DMS 273 (cell line): Measurements from ENCODE around the gene TMEM238.
"Not testable (repeated sequence)": the region's sequence is repeated elsewhere in the genome, so short reads cannot be mapped to it uniquely, and the experiment has no call there.

ENCODE experiments used
- DNase-seq: peaks from one replicate; lab custom pipeline; 2025; ENCODE audit not compliant: unreplicated experiment; lab: John Stamatoyannopoulos, UW

TMEM238 gene

GRCh38 chr19:55384131-55384919, at the start of gene TMEM238:
Gene TMEM238 (minus strand): TSS chr19:55384292. CDS start chr19:55384259, 33 bp downstream.
- DNase-seq, result peak; percentile 65

- DNase-seq, result no peak
Measured at GRCh38 chr19:55433292-55433691, 49.2 kb upstream of the TMEM238 start.

- no peak for DNase-seq
Measured at GRCh38 chr19:55432241-55432959, 48.3 kb upstream of the TMEM238 start.

GRCh38 chr19:55431183-55431582, 47.1 kb upstream of the TMEM238 start:
- no peak for DNase-seq

- DNase-seq, result no peak
Measured at GRCh38 chr19:55426042-55426441, 42.0 kb upstream of the TMEM238 start.

- no peak for DNase-seq
Measured at GRCh38 chr19:55424518-55424917, 40.4 kb upstream of the TMEM238 start.

- DNase-seq, result peak; percentile 53
Measured at GRCh38 chr19:55423225-55424005, 39.3 kb upstream of the TMEM238 start.

GRCh38 chr19:55421281-55421680, 37.2 kb upstream of the TMEM238 start:
- DNase-seq, result not testable (repeated sequence)

GRCh38 chr19:55419624-55420236, 35.6 kb upstream of the TMEM238 start:
- no peak for DNase-seq

GRCh38 chr19:55419103-55419502, 35.0 kb upstream of the TMEM238 start:
- DNase-seq, result no peak

GRCh38 chr19:55418185-55418584, 34.1 kb upstream of the TMEM238 start:
- peak; percentile 88 for DNase-seq

- no peak for DNase-seq
Measured at GRCh38 chr19:55410168-55410567, 26.1 kb upstream of the TMEM238 start.

GRCh38 chr19:55409179-55409578, 25.1 kb upstream of the TMEM238 start:
- DNase-seq, result not testable (repeated sequence)

GRCh38 chr19:55408533-55408872, 24.4 kb upstream of the TMEM238 start:
- DNase-seq, result no peak

GRCh38 chr19:55407800-55408532, 23.9 kb upstream of the TMEM238 start:
- DNase-seq, result peak; percentile 100

- not testable (repeated sequence) for DNase-seq
Measured at GRCh38 chr19:55407550-55407799, 23.4 kb upstream of the TMEM238 start, which contains the start of gene UBE2S. Gene UBE2S (minus strand): TSS chr19:55407788. CDS start chr19:55407589, 199 bp downstream.

GRCh38 chr19:55406826-55407549, 22.9 kb upstream of the TMEM238 start:
- DNase-seq, result peak; percentile 58

GRCh38 chr19:55406091-55406825, 22.2 kb upstream of the TMEM238 start:
- no peak for DNase-seq

- DNase-seq, result no peak
Measured at GRCh38 chr19:55405638-55406037, 21.5 kb upstream of the TMEM238 start.
